OCI-LY7 (cell line): ENCODE measurements around the gene GMDS. TPM values are rescaled to one million over a fixed set of nuclear protein-coding genes. Genes with fewer than 3 reads are reported as not detected.

Experiments used
- BruUV-seq: library from RNA; stranded (reverse); fragments of 400-500 nt; replicated peaks from 2 replicates; lab custom pipeline; 2021; lab: Mats Ljungman, UMichigan
- CTCF ChIA-PET: fragments of 300-600 bp; sonication (Branson Sonifier 250); formaldehyde crosslinking; loops from one replicate; lab custom pipeline; 2022; ENCODE audit warnings: antibody characterized with exemption; ENCODE audit not compliant: unreplicated experiment; lab: Charles Lee
- POLR2A ChIA-PET: fragments of 300-600 bp; sonication (Branson Sonifier 250); formaldehyde crosslinking; loops from one replicate; lab custom pipeline; 2022; ENCODE audit warnings: antibody characterized with exemption; lab: Charles Lee
- DNase-seq: peaks from one replicate; pipeline ENCODE4 v3.0.0-alpha.2; 2015; ENCODE audit warnings: low spot score
- H2AFZ ChIP-seq: fragments of 200-600 bp; sonication (generic), shearing (Covaris generic); 2 replicates; pipeline ENCODE4 v1.6.1; 2014; ENCODE audit warnings: mild to moderate bottlenecking, antibody characterized with exemption, low read length, moderate library complexity
- H3K27ac ChIP-seq: fragments of 200-600 bp; sonication (generic); 2 replicates; pipeline ENCODE4 v1.5.1; 2014; ENCODE audit warnings: mixed run types, low read depth, mild to moderate bottlenecking, moderate library complexity, low read length, inconsistent platforms; ENCODE audit not compliant: poor library complexity, severe bottlenecking
- H3K36me3 ChIP-seq: fragments of 200-600 bp; sonication (generic); 2 replicates; pipeline ENCODE4 v1.6.1; 2014; ENCODE audit warnings: mild to moderate bottlenecking, antibody characterized with exemption, low read length, moderate library complexity, mixed read lengths; ENCODE audit not compliant: insufficient read depth
- H3K4me1 ChIP-seq: fragments of 200-600 bp; sonication (generic); 2 replicates; pipeline ENCODE4 v1.5.1; 2014; ENCODE audit warnings: mild to moderate bottlenecking, low read length; ENCODE audit not compliant: insufficient read depth, poor library complexity, severe bottlenecking
- H3K4me2 ChIP-seq: fragments of 200-600 bp; sonication (generic); 2 replicates; pipeline ENCODE4 v1.6.1; 2014; ENCODE audit warnings: mild to moderate bottlenecking, low read length
- H3K4me3 ChIP-seq: fragments of 200-600 bp; sonication (generic); 2 replicates; pipeline ENCODE4 v1.5.1; 2014; ENCODE audit warnings: mild to moderate bottlenecking, low read depth, low read length; ENCODE audit not compliant: poor library complexity, severe bottlenecking
- H3K79me2 ChIP-seq: fragments of 200-600 bp; sonication (generic); 2 replicates; pipeline ENCODE4 v1.6.1; 2016; ENCODE audit warnings: low read depth, mild to moderate bottlenecking, low read length, moderate library complexity, mixed read lengths; ENCODE audit not compliant: insufficient read depth
- H3K9me2 ChIP-seq: fragments of 200-600 bp; sonication (generic); 2 replicates; pipeline ENCODE4 v1.6.1; 2016; ENCODE audit warnings: mild to moderate bottlenecking, low read length, mixed read lengths; ENCODE audit not compliant: insufficient read depth
- H3K9me3 ChIP-seq: fragments of 200-600 bp; sonication (generic); 2 replicates; pipeline ENCODE4 v1.6.1; 2014; ENCODE audit warnings: mild to moderate bottlenecking, mixed run types, low read length, mixed read lengths
- H4K20me1 ChIP-seq: fragments of 200-600 bp; sonication (generic); 2 replicates; pipeline ENCODE4 v1.6.1; 2014; ENCODE audit warnings: mild to moderate bottlenecking, antibody characterized with exemption, low read length, moderate library complexity, mixed read lengths; ENCODE audit not compliant: insufficient read depth
- CTCF ChIP-seq: fragments of 200-600 bp; sonication (generic); conservative IDR thresholded peaks from 2 replicates; pipeline ENCODE4 v1.5.1; 2014; ENCODE audit warnings: mild to moderate bottlenecking, antibody characterized with exemption, low read length, moderate library complexity, mixed read lengths
- EZH2phosphoT487 ChIP-seq: fragments of 200-600 bp; sonication (generic); IDR thresholded peaks from 2 replicates; pipeline ENCODE4 v1.6.1; 2018; ENCODE audit warnings: low read depth, borderline replicate concordance, mild to moderate bottlenecking, mixed run types, antibody characterized with exemption, low read length, moderate library complexity, mixed read lengths
- intact Hi-C: fragments of 100-400 bp; cut with micrococcal nuclease; formaldehyde crosslinking; loops from one replicate; pipeline ENCODE4 v1.10.0; 2022; ENCODE audit not compliant: unreplicated experiment
- total RNA-seq, 2 experiments: library from RNA; depleted of rRNA in 1 of 2; stranded (reverse); fragments of >200 nt in 1 of 2; shearing (Covaris generic) in 1 of 2; gene quantifications; 2 replicates each; pipeline ENCODE4 v1.2.3, GENCODE V29; 2014 to 2022

GMDS gene
- total RNA-seq, 2 experiments from 2014 or later: 9.9 to 26.8 TPM

GRCh38 chr6:2235777-2236495 is 9.5 kb downstream of the GMDS start:
- Histone ChIP-seq H3K9me2 (no peaks in the 10 kb centered on the region), H3K4me3 (no peak overlapping the region), H3K27ac (no peak overlapping the region), H3K4me2 (no peak overlapping the region), H3K4me1 (no peaks in the 10 kb centered on the region), H2AFZ (no peak overlapping the region), H4K20me1 (no peaks in the 10 kb centered on the region), H3K36me3 (no peaks in the 10 kb centered on the region), H3K79me2 (no peaks in the 10 kb centered on the region), H3K9me3 (no peaks in the 10 kb centered on the region)
- intact Hi-C loops: no loop called here
- TF ChIP-seq CTCF (no peak), EZH2phosphoT487 (no peak)
- DNase-seq: no peak
- ChIA-PET CTCF (no interaction called here), POLR2A (interaction anchor here (1.2 kb wide), 1 partner anchor 10 kb away, joined by 3 read pairs; no protein-coding TSS in a partner anchor)
- no TSS peak for BruUV-seq

GRCh38 chr6:2232445-2232844 is 13.0 kb downstream of the GMDS start:
- Histone ChIP-seq H3K9me3 (no peaks in the 10 kb centered on the region), H3K4me3 (no peak overlapping the region), H3K9me2 (no peaks in the 10 kb centered on the region), H2AFZ (no peak overlapping the region), H4K20me1 (no peaks in the 10 kb centered on the region; the same call in 1 of the 2 replicates), H3K4me2 (no peak overlapping the region), H3K27ac (no peak overlapping the region), H3K79me2 (no peaks in the 10 kb centered on the region; the same call in 1 of the 2 replicates), H3K36me3 (no peaks in the 10 kb centered on the region), H3K4me1 (no peaks in the 10 kb centered on the region)
- CTCF ChIA-PET: no interaction called here
- TF ChIP-seq EZH2phosphoT487 (no peak), CTCF (no peak)
- POLR2A ChIA-PET: no interaction called here
- DNase-seq: no peak
- no TSS peak for BruUV-seq
- intact Hi-C loops: no loop called here

GRCh38 chr6:2231438-2231837 is 14.0 kb downstream of the GMDS start:
- Histone ChIP-seq H3K4me1 (no peaks in the 10 kb centered on the region), H3K4me3 (no peak overlapping the region), H3K4me2 (no peak overlapping the region), H3K9me3 (no peaks in the 10 kb centered on the region), H2AFZ (no peak overlapping the region), H3K27ac (no peak overlapping the region), H4K20me1 (no peaks in the 10 kb centered on the region; the same call in 1 of the 2 replicates), H3K36me3 (no peaks in the 10 kb centered on the region), H3K79me2 (no peaks in the 10 kb centered on the region; the same call in 1 of the 2 replicates), H3K9me2 (no peaks in the 10 kb centered on the region)
- DNase-seq: no peak
- TF ChIP-seq CTCF: no peak
- TF ChIP-seq EZH2phosphoT487: no peak
- POLR2A ChIA-PET: no interaction called here
- CTCF ChIA-PET: no interaction called here
- no TSS peak for BruUV-seq
- intact Hi-C loops: no loop called here
